Right cardiac atrium (tissue), 5 donors: ENCODE measurements around the gene LRRC75B. TPM values are rescaled to one million over a fixed set of nuclear protein-coding genes. Genes with fewer than 3 reads are reported as not detected.

ENCODE experiments used
- ATAC-seq, 2 donors: fragments of 200-7000 bp; cut with Tn5 transposase; one replicate each; pipeline versions ENCODE4 v1.8.0 to v1.9.1; 2020; ENCODE audit warnings: moderate library complexity in 2 of 2, mild to moderate bottlenecking in 1 of 2
- DNase-seq, 3 donors: peaks; one replicate each; pipeline ENCODE4 v3.0.0-alpha.2; 2020
- H3K27ac ChIP-seq: one replicate; pipeline ENCODE4 v1.5.1; 2013; ENCODE audit warnings: mild to moderate bottlenecking, low read length, control low read depth, moderate library complexity
- H3K27me3 ChIP-seq: one replicate; pipeline ENCODE4 v1.6.1; 2013; ENCODE audit not compliant: control insufficient read depth, insufficient read depth
- H3K4me1 ChIP-seq: one replicate; pipeline ENCODE4 v1.6.1; 2013; ENCODE audit warnings: low read length; ENCODE audit not compliant: control insufficient read depth, insufficient read depth
- H3K4me3 ChIP-seq: one replicate; pipeline ENCODE4 v1.5.1; 2013; ENCODE audit warnings: low read length, control low read depth
- H3K9me3 ChIP-seq: one replicate; pipeline ENCODE4 v1.6.1; 2013; ENCODE audit warnings: low read length; ENCODE audit not compliant: control insufficient read depth
- WGBS: extraction: QIAGEN DNeasy Blood & Tissue Kit; methylation state at CpG from one replicate; pipeline ENCODE4 v1.1.7; 2013; 5-methylcytosine and 5-hydroxymethylcytosine counted together
- intact Hi-C, 4 donors: fragments of 100-400 bp; cut with DNase I; formaldehyde crosslinking; loops; one replicate each; pipeline versions ENCODE4 v1.11.0 to v1.14.0; 2022 to 2023
- polyA plus RNA-seq: library from polyadenylated mRNA; stranded (reverse); fragments of 200-250 nt; gene quantifications from one replicate; pipeline ENCODE4 v1.2.3, GENCODE V29; 2013
- total RNA-seq, 4 donors: library from RNA; stranded (reverse); fragmentation: NEBNext Ultra II Directional; extraction: Animal tissue kit (Norgen Biotek cat#: 25700); gene quantifications; one replicate each; pipeline ENCODE4 v1.2.1, GENCODE V29; 2021
- donor health status: healthy with polysubstance abuse.
- donor health status: DM: no; HTN: yes; CAD: no.
- donor health status: DM: no; HTN: no; CAD: no.
- donor health status: DM: no; HTN: yes; CAD: no; lungs with severe emphysema.
- donor health status: DM: yes; HTN: yes; CAD: no.

LRRC75B gene
- total and polyA plus RNA-seq, 5 donors = 5.1 to 7.3 (median 6.1) TPM

DNA sequence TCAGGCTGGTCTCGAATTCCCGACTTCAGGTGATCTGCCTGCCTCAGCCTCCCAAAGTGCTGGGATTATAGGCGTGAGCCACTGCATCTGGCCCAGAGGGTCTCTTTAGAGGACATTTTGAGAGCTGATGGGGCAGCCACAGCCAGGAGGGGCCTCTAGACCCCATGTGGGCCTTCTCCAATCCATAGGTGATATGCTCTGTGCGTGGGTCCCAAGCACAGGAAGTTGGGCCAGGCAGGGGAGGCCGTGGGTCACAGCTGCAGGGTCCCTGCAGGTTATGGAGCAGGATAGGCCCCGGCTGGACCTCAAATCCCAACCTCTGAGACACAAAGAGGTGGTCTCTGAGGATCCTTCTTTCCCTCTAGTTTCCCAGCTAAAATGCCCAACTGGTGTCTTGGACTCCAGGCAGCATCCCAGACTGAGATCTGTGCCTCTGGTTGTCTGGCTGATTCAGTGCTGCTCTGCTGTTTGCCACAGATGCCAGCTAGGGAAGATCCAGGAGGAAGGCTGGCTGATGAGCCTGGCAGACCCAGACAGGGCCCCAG lies 1.5 kb downstream of the LRRC75B start:
- no peaks in the 10 kb centered on the region for H3K9me3 ChIP-seq
- no peaks in the 10 kb centered on the region for H3K4me1 ChIP-seq
- WGBS = 95% methylated on average over 6 of the region's 6 CpGs
- intact Hi-C loops = no loop called here
- ATAC-seq = no peak
- H3K4me3 ChIP-seq = no peak overlapping the region
- no peak overlapping the region for H3K27ac ChIP-seq
- no peak for DNase-seq
- H3K27me3 ChIP-seq = no peaks in the 10 kb centered on the region

- Histone ChIP-seq H3K27ac (no peak overlapping the region), H3K4me3 (no peak overlapping the region), H3K4me1 (no peaks in the 10 kb centered on the region), H3K9me3 (no peaks in the 10 kb centered on the region), H3K27me3 (no peaks in the 10 kb centered on the region)
- ATAC-seq (no peak), DNase-seq (no peak)
- intact Hi-C loops = no loop called here
- 98% methylated on average over 12 of the region's 12 CpGs for WGBS
Observed at GRCh38 chr22:24590596-24591173, 2.2 kb downstream of the LRRC75B start.

DNA sequence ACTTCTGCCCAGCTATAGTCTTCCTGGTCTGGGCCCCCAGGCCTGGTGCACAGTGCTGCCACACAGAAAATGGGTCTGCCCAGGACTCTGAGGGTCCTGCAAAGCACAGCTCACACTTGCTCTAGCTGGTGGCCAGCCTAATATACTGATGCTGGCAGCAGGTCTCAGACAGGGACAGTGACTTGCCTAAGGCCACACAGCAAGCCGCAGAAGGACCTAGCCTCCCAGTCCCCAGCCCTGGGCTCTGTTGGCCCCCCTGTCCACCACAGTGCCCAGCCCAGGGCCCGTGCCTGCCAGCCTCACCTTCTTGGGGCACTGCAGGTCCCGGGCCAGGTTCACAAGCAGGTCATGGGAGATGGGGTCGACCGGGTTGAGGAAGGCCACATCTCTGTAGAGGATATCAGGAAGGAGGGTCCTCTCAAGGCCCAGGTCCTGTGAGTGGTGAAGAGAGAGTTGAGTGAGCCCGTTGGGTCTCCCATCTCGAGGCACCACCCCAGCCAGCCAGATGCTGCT lies 3.3 kb downstream of the LRRC75B start:
- Histone ChIP-seq H3K27me3 (no peaks in the 10 kb centered on the region), H3K9me3 (no peaks in the 10 kb centered on the region), H3K4me3 (no peak overlapping the region), H3K4me1 (no peaks in the 10 kb centered on the region), H3K27ac (no peak overlapping the region)
- intact Hi-C loops = no loop called here
- no peak for ATAC-seq
- no peak for DNase-seq
- 91% methylated on average over 7 of the region's 7 CpGs for WGBS

- H3K4me3 ChIP-seq = no peak overlapping the region
- WGBS = 91% methylated on average over 21 of the region's 21 CpGs
- H3K27me3 ChIP-seq = no peaks in the 10 kb centered on the region
- H3K9me3 ChIP-seq = no peaks in the 10 kb centered on the region
- ATAC-seq (no peak), DNase-seq (no peak)
- no peak overlapping the region for H3K27ac ChIP-seq
- intact Hi-C loops = no loop called here
- H3K4me1 ChIP-seq = no peaks in the 10 kb centered on the region
Observed at GRCh38 chr22:24588757-24589481, 4.0 kb downstream of the LRRC75B start.

DNA sequence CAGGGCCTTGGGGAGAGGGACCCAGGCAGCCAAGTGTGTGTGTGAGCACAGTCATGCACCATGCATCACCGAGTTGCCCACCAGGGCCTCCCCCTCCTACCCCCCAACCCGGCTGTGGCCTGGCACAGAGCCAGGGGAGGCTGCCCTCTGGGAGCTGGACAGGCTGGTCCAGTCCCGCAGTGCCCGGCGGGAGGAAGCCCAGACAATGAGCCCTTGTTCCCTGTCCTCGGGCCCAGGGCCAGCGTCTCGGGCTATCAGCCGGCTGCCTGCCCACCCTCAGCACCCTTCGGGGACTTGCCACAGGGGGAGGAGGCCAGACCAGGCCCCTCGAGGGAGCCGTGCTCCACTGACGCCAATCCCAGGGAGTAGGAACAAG lies 4.5 kb downstream of the LRRC75B start:
- no peaks in the 10 kb centered on the region for H3K27me3 ChIP-seq
- ATAC-seq = no peak
- 55% methylated on average over 13 of the region's 13 CpGs for whole genome bisulfite sequencing
- H3K4me3 ChIP-seq = no peak overlapping the region
- no peaks in the 10 kb centered on the region for H3K4me1 ChIP-seq
- peak; percentile 56 to 81 (median 77) for DNase-seq
- H3K27ac ChIP-seq = no peak overlapping the region
- no peaks in the 10 kb centered on the region for H3K9me3 ChIP-seq
- intact Hi-C loops = no loop called here

DNA sequence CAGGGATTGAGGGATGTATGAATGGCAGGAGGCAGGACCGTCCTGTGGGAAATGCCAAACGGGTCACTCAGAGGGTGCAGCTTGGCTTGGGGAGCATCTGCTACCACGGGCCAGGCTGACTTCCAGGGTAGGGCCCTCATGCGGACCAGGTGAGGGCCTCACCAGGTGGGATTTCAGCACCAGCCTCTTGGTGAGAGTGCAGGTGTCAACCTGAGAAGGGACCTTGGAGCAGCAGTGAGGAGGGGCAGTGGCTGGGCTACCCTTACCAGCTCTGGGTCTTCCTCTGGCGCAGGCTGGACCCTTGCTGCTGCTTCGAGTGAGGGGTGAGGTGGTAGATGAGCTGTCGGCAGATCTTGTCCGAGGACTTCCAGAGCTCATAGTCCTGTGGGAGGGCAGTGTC lies 4.9 kb downstream of the LRRC75B start:
- ATAC-seq (no peak), DNase-seq (no peak)
- Histone ChIP-seq H3K4me3 (no peak overlapping the region), H3K27me3 (no peaks in the 10 kb centered on the region), H3K4me1 (no peaks in the 10 kb centered on the region), H3K27ac (no peak overlapping the region), H3K9me3 (no peaks in the 10 kb centered on the region)
- 80% methylated on average over 8 of the region's 8 CpGs for WGBS
- intact Hi-C loops = no loop called here

GRCh38 chr22:24587251-24587650 lies 5.6 kb downstream of the LRRC75B start:
- Histone ChIP-seq H3K27me3 (no peaks in the 10 kb centered on the region), H3K4me1 (no peaks in the 10 kb centered on the region), H3K4me3 (no peak overlapping the region), H3K9me3 (no peaks in the 10 kb centered on the region), H3K27ac (no peak overlapping the region)
- WGBS = 86% methylated on average over 5 of the region's 5 CpGs
- DNase-seq (no peak), ATAC-seq (no peak)
- intact Hi-C loops = no loop called here

GRCh38 chr22:24585927-24586546 lies 6.8 kb downstream of the LRRC75B start:
- H3K27ac ChIP-seq = no peak overlapping the region
- H3K4me3 ChIP-seq = no peak overlapping the region
- no peaks in the 10 kb centered on the region for H3K9me3 ChIP-seq
- intact Hi-C loops = no loop called here
- H3K27me3 ChIP-seq = no peaks in the 10 kb centered on the region
- peak in 1 of 3 donors; percentile 51 for DNase-seq
- no peak for ATAC-seq
- no peaks in the 10 kb centered on the region for H3K4me1 ChIP-seq
- WGBS = 91% methylated on average over 24 of the region's 24 CpGs

- Histone ChIP-seq H3K4me3 (no peak overlapping the region), H3K9me3 (no peaks in the 10 kb centered on the region), H3K27me3 (no peaks in the 10 kb centered on the region), H3K4me1 (no peaks in the 10 kb centered on the region), H3K27ac (no peak overlapping the region)
- DNase-seq = no peak
- WGBS = 94% methylated on average over 3 of the region's 3 CpGs
- intact Hi-C loops = no loop called here
- no peak for ATAC-seq
Observed at GRCh38 chr22:24585461-24585860, 7.4 kb downstream of the LRRC75B start.

DNA sequence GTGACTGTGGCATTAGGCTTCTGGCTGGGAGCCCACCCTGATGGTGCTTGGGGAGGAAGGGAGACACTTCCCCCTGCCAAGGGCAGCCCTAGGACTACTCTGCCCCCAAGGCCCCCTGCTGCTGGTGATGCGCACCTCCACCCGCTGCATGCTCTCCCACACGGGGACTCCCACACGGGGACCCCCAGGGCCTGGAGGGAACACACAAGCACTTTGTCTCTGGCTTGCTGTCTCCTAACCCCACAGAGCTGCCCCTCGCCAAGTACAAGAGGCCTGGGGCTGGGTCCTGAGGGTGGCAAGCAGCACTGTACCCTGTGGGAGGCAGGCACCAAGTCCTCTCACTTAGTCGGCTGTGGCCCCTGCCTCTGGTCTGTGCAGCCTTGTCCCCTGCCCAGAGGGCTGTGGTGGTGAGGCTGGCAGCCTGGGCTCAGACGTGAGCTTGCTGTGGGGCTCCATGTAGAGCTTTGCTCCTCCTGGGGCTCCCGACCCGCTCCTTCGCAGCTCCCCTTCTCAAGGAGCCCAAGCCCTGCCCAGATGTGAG lies 7.9 kb downstream of the LRRC75B start:
- 78% methylated on average over 10 of the region's 10 CpGs for WGBS
- H3K27ac ChIP-seq = no peak overlapping the region
- DNase-seq (peak in 1 of 3 donors; percentile 68), ATAC-seq (peak in 1 of 2 donors; percentile 11)
- intact Hi-C loops = no loop called here
- H3K4me1 ChIP-seq = no peaks in the 10 kb centered on the region
- H3K27me3 ChIP-seq = no peaks in the 10 kb centered on the region
- H3K9me3 ChIP-seq = no peaks in the 10 kb centered on the region
- no peak overlapping the region for H3K4me3 ChIP-seq
